ENCODE measurements around the gene NDST4.

DNA sequence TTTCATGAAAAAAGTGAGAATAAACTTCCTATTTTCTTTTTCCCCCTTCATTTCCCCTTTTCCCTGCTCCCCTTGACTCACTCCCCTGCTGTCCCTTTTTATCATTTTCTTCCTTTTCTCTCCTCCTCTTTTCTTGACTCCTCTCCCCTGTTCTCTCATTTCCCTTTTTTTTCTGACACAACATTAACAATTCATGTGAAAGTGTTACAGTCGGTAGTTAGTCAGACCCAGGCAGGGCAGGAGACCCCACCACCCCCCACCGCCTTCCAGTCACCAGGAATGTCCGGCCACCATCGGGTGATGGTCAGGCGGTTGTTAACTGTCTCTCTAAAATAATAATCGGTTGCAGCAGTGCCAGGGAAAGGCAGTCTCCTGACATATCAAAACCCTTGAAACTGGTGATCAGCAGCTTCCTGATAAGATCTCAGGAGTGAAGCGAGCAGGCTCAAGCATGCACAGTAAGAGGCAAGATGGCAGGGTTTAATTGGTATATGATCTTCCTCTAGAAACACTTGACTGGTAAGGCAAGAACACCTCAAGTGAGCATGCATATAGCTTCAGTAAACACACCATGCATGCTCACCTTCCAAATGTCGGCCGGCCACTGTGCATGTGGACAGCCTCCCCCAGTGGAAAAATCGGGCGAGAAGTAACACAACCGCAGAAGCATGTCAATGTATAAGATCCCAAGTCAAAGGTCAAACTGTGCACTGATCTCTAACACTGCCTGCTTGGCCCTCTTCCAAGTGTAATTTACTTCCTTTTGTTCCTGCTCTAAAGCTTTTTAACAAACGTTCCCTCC lies 191.4 kb downstream of the NDST4 start:
- TF ChIP-seq YY1 (IDR thresholded peaks at IDR 0.05; ENCODE audit: insufficient read depth, insufficient read length) (no peak), SUZ12 (IDR thresholded peaks at IDR 0.05; ENCODE audit: extremely low read depth, insufficient read depth, insufficient read length) (no peak), ZNF274 (IDR thresholded peaks at IDR 0.05; ENCODE audit: low read depth, low read length) (no peak)
